DND-41 (cell line): ENCODE measurements around the gene EPN2.

Experiments used
- ATAC-seq: fragments of 200-7000 bp; cut with Tn5 transposase; 3 replicates; pipeline ENCODE4 v1.9.1; 2021; ENCODE audit warnings: low read depth; ENCODE audit not compliant: insufficient read depth
- DNase-seq: peaks from one replicate; pipeline ENCODE4 v3.0.0-alpha.2; 2020
- H2AFZ ChIP-seq: 2 replicates; pipeline ENCODE4 v1.6.0; 2012; ENCODE audit warnings: low read depth, low read length
- H3K27ac ChIP-seq: 2 replicates; pipeline ENCODE4 v1.5.1; 2012; ENCODE audit warnings: low read length, inconsistent platforms
- H3K27me3 ChIP-seq: fragments of 200-600 bp; sonication (generic); 2 replicates; pipeline ENCODE4 v1.6.0; 2012; ENCODE audit warnings: low read length, mild to moderate bottlenecking, inconsistent platforms; ENCODE audit not compliant: insufficient read depth, poor library complexity
- H3K36me3 ChIP-seq: 2 replicates; pipeline ENCODE4 v1.5.1; 2012; ENCODE audit warnings: low read length, inconsistent platforms; ENCODE audit not compliant: insufficient read depth
- H3K4me1 ChIP-seq: 2 replicates; pipeline ENCODE4 v1.5.1; 2012; ENCODE audit warnings: mild to moderate bottlenecking, low read length; ENCODE audit not compliant: insufficient read depth
- H3K4me2 ChIP-seq: 2 replicates; pipeline ENCODE4 v1.6.0; 2012; ENCODE audit warnings: mild to moderate bottlenecking, moderate library complexity, low read length, inconsistent platforms; ENCODE audit not compliant: insufficient read depth
- H3K4me3 ChIP-seq, 2 experiments: fragments of 200-600 bp in 1 of 2; shearing (Covaris generic) in 1 of 2; 2 replicates each; pipeline ENCODE4 v1.5.1; 2012 to 2016; ENCODE audit warnings: inconsistent platforms in 2 of 2, low read length in 2 of 2, mild to moderate bottlenecking in 2 of 2, low read depth in 1 of 2, moderate library complexity in 1 of 2
- H3K79me2 ChIP-seq: 2 replicates; pipeline ENCODE4 v1.6.0; 2012; ENCODE audit warnings: low read length, inconsistent platforms; ENCODE audit not compliant: insufficient read depth
- H3K9ac ChIP-seq: 2 replicates; pipeline ENCODE4 v1.6.0; 2012; ENCODE audit warnings: low read depth, mild to moderate bottlenecking, inconsistent platforms, low read length, moderate library complexity
- H3K9me3 ChIP-seq: 2 replicates; pipeline ENCODE4 v1.5.1; 2012; ENCODE audit warnings: low read length, moderate library complexity, mild to moderate bottlenecking, inconsistent platforms; ENCODE audit not compliant: insufficient read depth, severe bottlenecking
- H4K20me1 ChIP-seq: 2 replicates; pipeline ENCODE4 v1.6.0; 2012; ENCODE audit warnings: low read length; ENCODE audit not compliant: insufficient read depth
- EZH2 ChIP-seq: IDR thresholded peaks from 3 replicates; pipeline ENCODE4 v1.6.1; 2012; ENCODE audit warnings: borderline replicate concordance, low read depth, mild to moderate bottlenecking, moderate library complexity, low read length, inconsistent platforms; ENCODE audit not compliant: severe bottlenecking
- TF ChIP-seq, protein P1 (sequence below): IDR thresholded peaks from 2 replicates; pipeline ENCODE4 v1.5.1; 2012; ENCODE audit warnings: borderline replicate concordance, low read length, moderate library complexity, mild to moderate bottlenecking; ENCODE audit not compliant: poor library complexity, severe bottlenecking; ENCODE audit errors: extremely low read depth

The EPN2 gene

DNA sequence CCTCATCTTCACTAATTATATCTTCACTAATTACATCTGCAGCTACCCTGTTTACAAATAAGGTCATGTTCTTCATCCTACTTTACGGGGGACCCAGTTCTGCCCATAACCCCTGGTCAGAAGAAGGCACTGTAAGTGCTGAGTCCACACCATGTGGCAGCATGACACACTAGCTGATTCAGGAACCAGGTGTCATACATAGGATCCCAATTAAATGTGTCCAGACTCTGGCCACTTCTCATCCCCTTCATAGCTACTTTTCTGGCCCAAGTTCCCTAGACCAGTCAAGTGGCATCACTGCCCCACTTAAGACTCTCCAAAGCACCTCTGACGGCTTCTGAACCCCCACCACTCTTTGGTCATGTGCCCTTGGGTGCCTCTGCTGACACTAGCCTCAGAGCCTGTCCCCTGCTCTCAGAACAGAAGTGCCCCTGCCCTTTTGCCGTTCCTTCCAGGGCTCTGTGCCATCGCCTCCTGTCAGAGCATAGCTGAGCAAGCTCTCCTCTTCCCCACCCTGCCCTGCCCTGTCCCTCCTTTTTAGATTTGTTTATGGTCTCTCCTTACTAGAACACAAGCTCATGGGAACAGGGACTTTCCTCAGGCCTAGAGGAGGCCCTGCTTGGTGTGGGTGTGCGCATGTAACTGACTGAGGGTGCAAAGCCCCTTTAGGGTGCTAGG is 64.2 kb downstream of the EPN2 start:
- Histone ChIP-seq H3K27ac (no peak overlapping the region), H3K79me2 (no peaks in the 10 kb centered on the region), H3K9ac (no peak overlapping the region), H3K9me3 (no peaks in the 10 kb centered on the region), H3K4me2 (no peak overlapping the region), H2AFZ (no peak overlapping the region), H3K4me3 (no peak overlapping the region), H3K36me3 (no peaks in the 10 kb centered on the region), H3K4me1 (peaks cover 20% of the 10 kb centered on the region), H3K27me3 (peaks cover 39% of the 10 kb centered on the region), H4K20me1 (peaks cover 56% of the 10 kb centered on the region)
- TF ChIP-seq EZH2: no peak
- TF ChIP-seq, protein P1, sequence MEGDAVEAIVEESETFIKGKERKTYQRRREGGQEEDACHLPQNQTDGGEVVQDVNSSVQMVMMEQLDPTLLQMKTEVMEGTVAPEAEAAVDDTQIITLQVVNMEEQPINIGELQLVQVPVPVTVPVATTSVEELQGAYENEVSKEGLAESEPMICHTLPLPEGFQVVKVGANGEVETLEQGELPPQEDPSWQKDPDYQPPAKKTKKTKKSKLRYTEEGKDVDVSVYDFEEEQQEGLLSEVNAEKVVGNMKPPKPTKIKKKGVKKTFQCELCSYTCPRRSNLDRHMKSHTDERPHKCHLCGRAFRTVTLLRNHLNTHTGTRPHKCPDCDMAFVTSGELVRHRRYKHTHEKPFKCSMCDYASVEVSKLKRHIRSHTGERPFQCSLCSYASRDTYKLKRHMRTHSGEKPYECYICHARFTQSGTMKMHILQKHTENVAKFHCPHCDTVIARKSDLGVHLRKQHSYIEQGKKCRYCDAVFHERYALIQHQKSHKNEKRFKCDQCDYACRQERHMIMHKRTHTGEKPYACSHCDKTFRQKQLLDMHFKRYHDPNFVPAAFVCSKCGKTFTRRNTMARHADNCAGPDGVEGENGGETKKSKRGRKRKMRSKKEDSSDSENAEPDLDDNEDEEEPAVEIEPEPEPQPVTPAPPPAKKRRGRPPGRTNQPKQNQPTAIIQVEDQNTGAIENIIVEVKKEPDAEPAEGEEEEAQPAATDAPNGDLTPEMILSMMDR: no peak
- no peak for ATAC-seq
- no peak for DNase-seq

DNA sequence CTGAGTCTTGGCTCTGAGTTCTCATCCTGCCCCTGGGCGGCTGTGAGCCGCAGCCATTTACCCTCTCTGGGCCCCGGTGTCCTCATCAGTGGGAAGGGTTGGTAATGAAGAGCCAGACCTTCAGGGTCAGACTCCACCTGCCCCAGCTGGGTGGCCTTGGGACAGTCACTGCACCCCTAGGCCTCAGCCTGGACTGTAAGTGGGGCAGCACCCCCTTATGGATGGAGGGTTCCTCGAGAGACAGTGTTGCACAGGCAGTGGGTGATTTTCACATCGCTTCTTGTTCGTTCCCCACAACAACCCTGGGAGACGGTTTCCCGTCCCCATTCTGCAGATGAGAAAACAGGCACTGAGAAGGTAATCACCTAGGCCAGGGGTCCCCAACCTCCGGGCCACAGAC is 64.8 kb downstream of the EPN2 start:
- peaks cover 57% of the 10 kb centered on the region for H4K20me1 ChIP-seq
- TF ChIP-seq EZH2: no peak
- TF ChIP-seq, protein P1: no peak
- no peak overlapping the region for H3K9ac ChIP-seq
- no peak overlapping the region for H3K27ac ChIP-seq
- ATAC-seq: no peak
- H3K4me3 ChIP-seq: no peak overlapping the region
- no peaks in the 10 kb centered on the region for H3K79me2 ChIP-seq
- no peak for DNase-seq
- H3K36me3 ChIP-seq: no peaks in the 10 kb centered on the region
- no peak overlapping the region for H3K4me2 ChIP-seq
- H3K9me3 ChIP-seq: no peaks in the 10 kb centered on the region
- H3K4me1 ChIP-seq: peaks cover 26% of the 10 kb centered on the region
- H2AFZ ChIP-seq: no peak overlapping the region
- H3K27me3 ChIP-seq: peaks cover 33% of the 10 kb centered on the region

DNA sequence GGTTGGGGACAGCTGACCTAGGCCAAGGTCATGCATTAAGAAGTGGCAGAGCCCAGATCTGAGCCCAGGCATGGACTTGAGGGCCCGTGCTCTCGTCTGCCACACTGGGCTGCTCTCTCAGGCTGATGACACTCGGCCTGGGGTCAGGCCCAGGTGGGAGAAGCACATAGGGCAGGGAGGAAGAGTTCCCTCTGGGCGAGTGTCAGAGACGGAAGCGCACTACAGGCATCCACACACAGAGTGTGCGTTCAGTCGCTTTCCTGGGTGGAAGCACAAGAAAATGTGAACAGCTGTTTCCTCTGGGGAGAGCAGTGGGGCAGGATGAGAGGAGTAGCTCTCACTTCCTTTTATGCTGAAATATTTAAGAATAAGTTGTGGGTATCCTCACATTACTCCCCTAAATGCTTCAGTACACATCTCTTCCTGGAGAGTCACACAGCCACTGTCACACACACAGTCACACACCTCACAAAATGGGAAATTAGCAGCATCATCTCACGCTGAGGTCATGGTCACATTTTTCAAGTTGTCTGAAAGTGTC is 65.7 kb downstream of the EPN2 start:
- TF ChIP-seq, protein P1: no peak
- TF ChIP-seq EZH2: no peak
- Histone ChIP-seq H3K79me2 (no peaks in the 10 kb centered on the region), H3K4me1 (peaks cover 35% of the 10 kb centered on the region), H3K27ac (no peak overlapping the region), H3K9ac (no peak overlapping the region), H3K4me3 (no peak overlapping the region), H3K27me3 (peaks cover 27% of the 10 kb centered on the region), H3K4me2 (no peak overlapping the region), H3K36me3 (no peaks in the 10 kb centered on the region), H4K20me1 (peaks cover 54% of the 10 kb centered on the region), H2AFZ (no peak overlapping the region), H3K9me3 (no peaks in the 10 kb centered on the region)
- DNase-seq: no peak
- ATAC-seq: no peak
